GM12892 (cell line): ENCODE results near the gene RNF4. TPM values are rescaled to one million over a fixed set of nuclear protein-coding genes. Genes with fewer than 3 reads are reported as not detected.
A peak's percentile ranks its signal among the peaks of the same experiment; 100 is the strongest.

Experiments used
- DNase-seq: peaks from one replicate; pipeline ENCODE4 v3.0.0; 2011; ENCODE audit not compliant: insufficient read length
- FAIRE-seq: peaks from 2 replicates; lab custom pipeline; 2011; peaks lifted over from hg19 to GRCh38; lab: Jason Lieb, UNC
- POLR2A ChIP-seq: IDR thresholded peaks from 2 replicates; pipeline ENCODE4 v1.6.1; 2011; ENCODE audit warnings: low read depth, low read length, control low read depth
- POLR2AphosphoS5 ChIP-seq: IDR thresholded peaks from 2 replicates; pipeline ENCODE4 v1.6.1; 2011; ENCODE audit warnings: low read depth, low read length, control low read depth
- TAF1 ChIP-seq: IDR thresholded peaks from 2 replicates; pipeline ENCODE4 v1.6.1; 2011; ENCODE audit warnings: low read depth, mild to moderate bottlenecking, control low read depth, low read length, borderline replicate concordance
- polyA plus RNA-seq: library from polyadenylated mRNA; unstranded; fragments of >200 nt; gene quantifications from one replicate; pipeline ENCODE4 v1.2.1, GENCODE V29; 2012; ENCODE audit warnings: missing spikeins, inconsistent platforms; ENCODE audit not compliant: missing spikeins

RNF4 gene, protein sequence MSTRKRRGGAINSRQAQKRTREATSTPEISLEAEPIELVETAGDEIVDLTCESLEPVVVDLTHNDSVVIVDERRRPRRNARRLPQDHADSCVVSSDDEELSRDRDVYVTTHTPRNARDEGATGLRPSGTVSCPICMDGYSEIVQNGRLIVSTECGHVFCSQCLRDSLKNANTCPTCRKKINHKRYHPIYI
- 64.4 TPM for polyA plus RNA-seq

- FAIRE-seq: peak; percentile 93
- TF ChIP-seq POLR2A (no peak; the same call in 1 of the 2 replicates), TAF1 (peak; percentile 87), POLR2AphosphoS5 (no peak; the same call in 1 of the 2 replicates)
- peak; percentile 98 for DNase-seq
These were observed at the start of gene RNF4 for GRCh38 chr4:2468456-2469191. Gene RNF4, plus strand, starts transcription at chr4:2469106. Its CDS starts 21,388 bp downstream, at chr4:2490494.

- no peak for FAIRE-seq
- no peak for DNase-seq
- TF ChIP-seq POLR2A (no peak), TAF1 (no peak), POLR2AphosphoS5 (no peak)
These were observed 49.1 kb upstream of the RNF4 start for GRCh38 chr4:2419814-2420213.

DNA sequence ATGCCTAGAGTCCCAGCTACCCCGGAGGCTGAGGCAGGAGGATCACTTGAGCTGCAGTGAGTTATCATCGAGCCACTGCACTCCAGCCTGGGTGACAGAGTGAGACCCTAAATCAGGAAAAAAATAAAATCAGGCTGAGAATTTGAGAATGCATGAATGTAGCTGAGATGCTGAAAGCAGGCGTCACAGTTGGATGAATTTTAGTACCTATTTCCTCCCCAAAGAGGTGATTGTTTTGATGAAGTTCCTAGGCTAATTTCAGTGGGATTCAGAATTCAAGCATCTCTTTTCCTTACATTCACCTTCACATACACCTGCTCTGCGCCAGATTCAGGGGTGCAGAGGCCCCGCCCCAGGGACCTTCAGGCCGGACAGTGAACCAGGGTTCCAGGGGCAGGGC is 47.0 kb upstream of the RNF4 start:
- no peak for FAIRE-seq

GRCh38 chr4:2423066-2423465 is 45.8 kb upstream of the RNF4 start:
- TF ChIP-seq TAF1 (no peak), POLR2A (no peak), POLR2AphosphoS5 (no peak)
- FAIRE-seq (no peak), DNase-seq (no peak)

More for the DNA sequence above, 47.0 kb upstream of the RNF4 start:
- DNase-seq: no peak
- TF ChIP-seq TAF1 (no peak), POLR2A (no peak), POLR2AphosphoS5 (no peak)

- TF ChIP-seq TAF1: no peak
- TF ChIP-seq POLR2AphosphoS5: no peak
- TF ChIP-seq POLR2A: no peak
- FAIRE-seq: no peak
- DNase-seq: no peak
These were observed 45.2 kb upstream of the RNF4 start for GRCh38 chr4:2423695-2424094.

DNA sequence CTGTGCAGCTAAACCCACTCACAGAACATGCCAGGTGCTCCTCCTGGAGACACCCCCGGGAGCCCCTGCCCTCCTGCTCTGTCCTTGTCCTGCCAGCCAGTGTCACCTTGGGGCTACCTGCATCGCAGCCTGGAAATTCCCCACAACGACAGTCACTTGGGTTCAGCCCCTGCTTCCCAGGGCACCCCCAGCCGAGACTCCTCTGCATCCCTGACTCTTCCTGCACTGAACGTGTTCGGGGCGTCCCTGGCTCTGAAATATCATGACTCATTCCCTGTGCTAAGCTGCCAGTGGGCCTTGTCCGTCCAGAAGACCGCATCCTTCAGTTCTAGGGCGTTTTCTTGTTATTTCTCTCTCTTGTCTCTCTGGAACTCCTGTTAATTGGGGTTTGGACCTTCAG is 44.3 kb upstream of the RNF4 start:
- FAIRE-seq: no peak
- TF ChIP-seq TAF1: no peak
- TF ChIP-seq POLR2AphosphoS5: no peak
- no peak for TF ChIP-seq POLR2A
- no peak for DNase-seq

- TF ChIP-seq POLR2AphosphoS5 (no peak), POLR2A (no peak)
- FAIRE-seq (no peak), DNase-seq (no peak)
These were observed 43.4 kb upstream of the RNF4 start for GRCh38 chr4:2425386-2426068.

GRCh38 chr4:2426069-2426397 is 42.9 kb upstream of the RNF4 start:
- no peak for FAIRE-seq
- no peak for TF ChIP-seq TAF1
- TF ChIP-seq POLR2A: no peak
- no peak for TF ChIP-seq POLR2AphosphoS5
- no peak for DNase-seq

DNA sequence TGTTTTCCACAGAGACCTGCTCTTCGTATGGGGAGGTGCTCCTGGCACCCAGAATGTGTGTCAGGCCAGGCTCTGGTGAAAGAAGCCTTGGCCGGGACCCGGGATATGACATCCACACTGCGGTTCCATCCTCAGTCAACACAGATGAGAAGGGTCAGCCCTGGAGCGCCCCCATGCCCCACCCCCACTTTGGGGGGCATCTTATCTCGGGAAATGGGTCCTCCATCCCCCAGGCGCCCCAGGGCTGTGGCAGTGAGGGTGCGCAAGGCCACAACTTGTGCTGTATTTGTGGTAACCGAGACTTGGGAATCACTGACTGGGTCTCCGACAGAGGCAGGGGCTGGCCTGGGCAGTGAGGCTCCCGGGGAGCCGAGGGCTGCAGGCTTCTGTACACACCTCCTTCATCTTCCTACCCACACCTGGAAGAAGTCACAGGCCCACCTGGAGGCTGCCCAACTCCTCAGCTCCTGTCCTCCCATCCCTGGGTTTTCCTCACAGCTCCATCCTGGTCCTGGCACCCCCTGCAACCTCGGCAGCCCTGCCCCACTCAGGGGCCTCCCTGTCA is 42.1 kb upstream of the RNF4 start:
- FAIRE-seq (no peak), DNase-seq (no peak)
- TF ChIP-seq POLR2AphosphoS5: no peak
- TF ChIP-seq TAF1: no peak
- TF ChIP-seq POLR2A: no peak

GRCh38 chr4:2427383-2428334 is 41.2 kb upstream of the RNF4 start:
- DNase-seq (no peak), FAIRE-seq (no peak)
- TF ChIP-seq POLR2AphosphoS5 (no peak), TAF1 (no peak), POLR2A (no peak)
